Measurements from ENCODE around the gene IKBKE. TPM values are rescaled to one million over a fixed set of nuclear protein-coding genes. Genes with fewer than 3 reads are reported as not detected.

The IKBKE gene
- total and polyA plus RNA-seq, 2 donors (not counting 3 experiments of a cell fraction or from before 2014, with no cell fraction given) = 17.9 to 20.7 TPM

GRCh38 chr1:206471415-206471801 is 1.1 kb downstream of the IKBKE start:
- Histone ChIP-seq H3K36me3 (ENCODE audit: control insufficient read depth in 2 of 2, extremely low read depth in 1 of 2, insufficient read depth in 2 of 2, low read length in 2 of 2) (peaks cover 3 to 10% of the 10 kb centered on the region in 2 experiments), H3K9me3 (replicated peaks; ENCODE audit: control insufficient read depth, insufficient read depth, low read length) (no peaks in the 10 kb centered on the region), H3K27me3 (ENCODE audit: control insufficient read depth in 2 of 2, insufficient read depth in 2 of 2, low read length in 2 of 2) (peaks cover 0 to 1% of the 10 kb centered on the region in 2 experiments), H3K27ac (ENCODE audit: insufficient read depth, low read depth, low read length) (peak overlapping the region; percentile 3), H4K20me1 (replicated peaks; ENCODE audit: control insufficient read depth, extremely low read depth, insufficient read depth, low read length) (no peaks in the 10 kb centered on the region), H3K79me2 (ENCODE audit: control insufficient read depth, insufficient read depth, low read length) (no peaks in the 10 kb centered on the region), H3K4me1 (ENCODE audit: control insufficient read depth, extremely low read depth, insufficient read depth, low read length) (peaks cover 27% of the 10 kb centered on the region), H2AFZ (ENCODE audit: low read depth, low read length) (no peak overlapping the region), H3K4me2 (ENCODE audit: insufficient read depth, low read length) (peak overlapping the region; percentile 55), H3K9me1 (replicated peaks; ENCODE audit: control insufficient read depth, extremely low read depth, insufficient read depth, low read length) (no peaks in the 10 kb centered on the region), H3K4me3 (replicated peaks in 1 of 3; ENCODE audit: insufficient read depth in 1 of 3, low read depth in 1 of 3, low read length in 3 of 3) (peak overlapping the region in 2 of 3 experiments; percentile 47 to 50), H3K9ac (replicated peaks; ENCODE audit: extremely low read depth, insufficient read depth, low read length) (peak overlapping the region; percentile 48)
- intact Hi-C loops (cut with micrococcal nuclease) (no loop called here), dilution Hi-C loops (cut with MboI; ENCODE audit: extremely low pct_ligation_motif_present, low sequenced_read_pairs) (no loop called here)
- FAIRE-seq (no peak), DNase-seq (ENCODE audit: low read depth, low spot score) (no peak)
- BruUV-seq (replicated peaks) = no TSS peak
- ChIA-PET POLR2A (no interaction called here), CTCF (interaction anchor here (0.9 to 5.0 kb wide), 6 partner anchors 8 to 160 kb away, joined by 3 to 56 read pairs (median 5); no protein-coding TSS in a partner anchor)
- TF ChIP-seq EZH2 (IDR thresholded peaks at IDR 0.05; ENCODE audit: borderline replicate concordance, low read depth, low read length, severe bottlenecking) = no peak
- no peak for TF ChIP-seq JUN (IDR thresholded peaks at IDR 0.05; ENCODE audit: borderline replicate concordance, insufficient read depth, insufficient read length, low read depth)
- no peak for TF ChIP-seq GATA2 (IDR thresholded peaks at IDR 0.05; ENCODE audit: insufficient read depth, insufficient read length, low read depth, low read length)
- TF ChIP-seq MAX (IDR thresholded peaks at IDR 0.05; ENCODE audit: insufficient read depth, insufficient read length) = no peak
- no peak for TF ChIP-seq POLR2A (IDR thresholded peaks at IDR 0.05; ENCODE audit: low read depth, low read length)
- no peak for TF ChIP-seq POLR2AphosphoS5 (IDR thresholded peaks at IDR 0.05; ENCODE audit: insufficient read depth, low read depth, low read length)
- TF ChIP-seq MYC (IDR thresholded peaks at IDR 0.05; ENCODE audit: low read depth, low read length) = no peak
- TF ChIP-seq CTCF (IDR thresholded peaks at IDR 0.05; ENCODE audit: extremely low read depth in 1 of 2, insufficient read depth in 1 of 2, low read depth in 1 of 2, low read length in 2 of 2) = no peak
- TF ChIP-seq FOS (IDR thresholded peaks at IDR 0.05; ENCODE audit: borderline replicate concordance, insufficient read depth, low read length) = no peak

All from endothelial cell of umbilical vein (primary cell).